Transverse colon (tissue), 3 donors: Measurements from ENCODE around the gene LMX1A.

Experiments
- CTCF ChIP-seq, 5 experiments: fragments of 200-600 bp in 3 of 5; fragments of 450-650 bp in 2 of 5; sonication (generic) in 3 of 5; IDR thresholded peaks; 1 replicate in 2 of 5; 2 replicates in 3 of 5; pipeline ENCODE4 v1.5.1; 2016 to 2017; ENCODE audit warnings: antibody characterized with exemption in 5 of 5, inconsistent platforms in 3 of 5, mild to moderate bottlenecking in 2 of 5, moderate library complexity in 1 of 5
- POLR2A ChIP-seq: fragments of 450-650 bp; IDR thresholded peaks from one replicate; pipeline ENCODE4 v1.6.1; 2016; ENCODE audit warnings: antibody characterized with exemption, mild to moderate bottlenecking, moderate library complexity

- TF ChIP-seq CTCF (IDR thresholded peaks at IDR 0.05) = no peak
- TF ChIP-seq POLR2A = no peak
Observed at GRCh38 chr1:165153182-165153581, 203.3 kb downstream of the LMX1A start.
